ENCODE results near the gene CERKL.
"Not testable (repeated sequence)": the region's sequence is repeated elsewhere in the genome, so short reads cannot be mapped to it uniquely, and the experiment has no call there.

CERKL gene, protein sequence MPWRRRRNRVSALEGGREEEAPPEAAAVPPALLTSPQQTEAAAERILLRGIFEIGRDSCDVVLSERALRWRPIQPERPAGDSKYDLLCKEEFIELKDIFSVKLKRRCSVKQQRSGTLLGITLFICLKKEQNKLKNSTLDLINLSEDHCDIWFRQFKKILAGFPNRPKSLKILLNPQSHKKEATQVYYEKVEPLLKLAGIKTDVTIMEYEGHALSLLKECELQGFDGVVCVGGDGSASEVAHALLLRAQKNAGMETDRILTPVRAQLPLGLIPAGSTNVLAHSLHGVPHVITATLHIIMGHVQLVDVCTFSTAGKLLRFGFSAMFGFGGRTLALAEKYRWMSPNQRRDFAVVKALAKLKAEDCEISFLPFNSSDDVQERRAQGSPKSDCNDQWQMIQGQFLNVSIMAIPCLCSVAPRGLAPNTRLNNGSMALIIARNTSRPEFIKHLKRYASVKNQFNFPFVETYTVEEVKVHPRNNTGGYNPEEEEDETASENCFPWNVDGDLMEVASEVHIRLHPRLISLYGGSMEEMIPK

GRCh38 chr2:181656450-181657291 is at the start of gene CERKL:
CERKL (minus strand) TSS chr2:181657105; CDS start chr2:181657006, 99 bp downstream.
- peak; percentile 68 for DNase-seq

GRCh38 chr2:181702519-181702918 is 45.6 kb upstream of the CERKL start:
- not testable (repeated sequence) for DNase-seq

GRCh38 chr2:181698223-181698622 is 41.3 kb upstream of the CERKL start:
- no peak for DNase-seq

- no peak for DNase-seq
These were observed 40.7 kb upstream of the CERKL start for GRCh38 chr2:181697571-181697970.

DNA sequence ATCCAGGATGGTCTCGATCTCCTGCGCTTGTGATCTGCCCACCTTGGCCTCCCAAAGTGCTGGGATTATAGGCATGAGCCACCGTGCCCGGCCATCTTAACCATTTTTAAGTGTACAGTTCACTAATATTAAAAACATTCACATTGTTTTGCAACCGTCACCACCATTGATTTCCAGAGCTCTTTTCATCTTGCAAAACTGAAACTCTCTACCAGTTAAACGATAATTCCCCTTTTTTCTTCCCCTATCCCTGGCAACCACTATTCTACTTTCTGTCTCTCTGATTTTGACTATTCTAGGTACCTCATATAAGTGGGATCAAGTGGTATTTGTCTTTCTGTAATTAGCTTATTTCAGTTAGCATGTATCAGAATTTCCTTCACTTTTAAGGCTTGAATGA is 40.2 kb upstream of the CERKL start:
- no peak for DNase-seq

DNA sequence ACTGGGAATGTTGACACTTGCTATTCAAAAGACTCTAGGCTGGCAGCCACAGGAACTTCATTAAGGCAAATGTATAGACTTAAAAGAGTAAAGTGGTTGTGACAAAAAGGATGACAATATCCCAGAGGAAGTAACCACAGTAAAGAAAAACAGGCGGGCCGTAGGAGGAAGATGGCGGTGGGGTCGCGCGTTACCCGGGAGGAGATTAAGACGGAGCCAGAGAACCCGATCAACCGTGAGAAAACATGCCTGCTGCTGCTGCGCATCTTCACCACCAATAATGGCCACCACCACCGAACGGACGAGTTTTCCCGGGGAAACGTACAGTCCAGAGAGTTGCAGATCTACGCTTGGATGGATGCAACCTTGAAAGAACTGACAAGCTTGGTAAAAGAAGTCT is 37.4 kb upstream of the CERKL start:
- DNase-seq: no peak

- no peak for DNase-seq
These were observed 34.0 kb upstream of the CERKL start for GRCh38 chr2:181690860-181691259.

DNA sequence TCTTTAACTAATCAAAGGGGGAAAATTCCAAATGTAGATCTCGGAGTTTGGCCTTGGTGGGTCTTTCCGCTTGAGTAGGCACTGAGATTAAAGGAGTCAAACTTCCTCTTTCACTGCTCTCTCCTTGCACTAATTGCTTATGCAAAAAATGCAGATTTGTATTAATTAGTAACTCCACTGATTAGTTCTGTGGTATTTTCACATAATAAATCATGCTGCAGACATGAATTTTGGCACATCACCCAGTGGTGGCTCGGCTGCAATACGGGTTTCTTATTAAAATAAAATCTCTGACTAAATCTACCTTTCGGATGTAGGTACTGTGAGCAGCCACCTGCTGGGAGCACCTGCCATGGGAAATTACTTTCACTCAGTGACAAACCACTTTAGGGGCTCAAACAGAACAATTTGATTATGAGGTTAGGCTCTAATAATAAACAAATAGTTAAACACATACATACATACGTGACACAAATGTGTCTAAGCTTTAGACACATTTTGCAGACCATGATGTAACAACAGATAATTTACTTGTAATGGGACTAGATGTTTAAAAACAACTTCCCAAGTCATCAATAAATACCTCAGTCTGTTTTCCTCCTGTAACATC is 29.8 kb upstream of the CERKL start:
- no peak for DNase-seq

DNA sequence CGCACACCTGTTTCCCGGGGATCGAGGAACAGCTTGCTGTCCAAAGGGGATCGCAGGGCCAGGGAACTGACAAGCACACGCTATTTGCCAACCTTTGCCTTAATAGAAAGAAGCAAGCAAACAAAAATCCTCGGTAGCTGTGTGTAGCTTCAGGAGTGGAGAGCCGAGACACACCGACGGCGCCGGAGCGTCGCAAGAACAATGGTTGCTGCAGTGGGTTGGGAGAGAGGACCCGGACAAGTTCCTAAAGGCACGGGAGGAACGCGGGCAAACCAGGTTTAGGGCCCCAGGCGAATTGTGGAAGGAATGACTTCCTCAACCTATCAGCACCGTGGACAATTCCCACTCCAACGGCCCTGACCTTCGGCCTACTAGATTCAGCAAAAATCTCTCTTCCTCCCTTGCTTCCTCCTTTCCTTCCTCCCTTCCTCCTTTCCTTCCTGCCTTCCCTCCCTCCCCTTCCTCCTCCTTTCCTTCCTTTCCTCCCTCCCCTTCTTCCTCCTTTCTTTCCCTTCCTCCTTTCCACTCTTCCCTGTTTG is 28.3 kb upstream of the CERKL start:
- DNase-seq: no peak

DNA sequence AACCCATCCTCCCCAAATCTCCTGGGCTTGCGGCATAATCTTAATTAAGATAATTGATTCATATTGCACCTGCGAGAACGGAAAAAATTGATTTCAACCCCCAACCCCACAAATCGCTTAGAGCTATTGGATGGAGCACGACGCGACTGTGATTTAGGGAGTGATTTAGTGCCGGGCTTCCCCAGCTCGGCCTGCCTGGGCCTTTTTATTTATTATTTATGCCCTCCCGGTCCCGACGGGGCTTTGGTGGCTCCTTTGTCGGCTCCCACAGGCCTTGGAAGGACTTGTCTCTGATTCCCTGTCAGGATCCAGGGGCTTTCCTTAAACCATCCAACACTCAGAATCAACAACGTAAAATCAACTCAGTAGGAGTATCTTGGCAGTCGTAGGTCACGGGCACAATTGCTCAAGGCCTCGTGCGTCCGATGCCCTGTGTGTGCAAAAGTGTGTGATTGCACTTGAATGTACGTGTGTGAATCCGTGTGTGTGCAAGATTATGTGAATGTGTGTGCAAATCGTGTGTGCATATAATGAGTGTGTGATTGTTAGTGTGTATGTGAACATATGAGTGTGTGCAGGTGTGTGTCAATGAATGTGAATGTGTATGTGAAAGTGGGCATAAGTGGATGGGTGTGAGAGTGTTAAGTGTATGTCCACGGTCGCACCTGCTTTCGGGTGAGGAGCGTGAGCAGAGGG is 27.7 kb upstream of the CERKL start:
- no peak for DNase-seq

GRCh38 chr2:181683518-181684453 is 26.9 kb upstream of the CERKL start:
- peak; percentile 46 for DNase-seq

- no peak for DNase-seq
These were observed 26.1 kb upstream of the CERKL start for GRCh38 chr2:181682795-181683517.

- no peak for DNase-seq
These were observed 25.3 kb upstream of the CERKL start for GRCh38 chr2:181682026-181682789.

DNA sequence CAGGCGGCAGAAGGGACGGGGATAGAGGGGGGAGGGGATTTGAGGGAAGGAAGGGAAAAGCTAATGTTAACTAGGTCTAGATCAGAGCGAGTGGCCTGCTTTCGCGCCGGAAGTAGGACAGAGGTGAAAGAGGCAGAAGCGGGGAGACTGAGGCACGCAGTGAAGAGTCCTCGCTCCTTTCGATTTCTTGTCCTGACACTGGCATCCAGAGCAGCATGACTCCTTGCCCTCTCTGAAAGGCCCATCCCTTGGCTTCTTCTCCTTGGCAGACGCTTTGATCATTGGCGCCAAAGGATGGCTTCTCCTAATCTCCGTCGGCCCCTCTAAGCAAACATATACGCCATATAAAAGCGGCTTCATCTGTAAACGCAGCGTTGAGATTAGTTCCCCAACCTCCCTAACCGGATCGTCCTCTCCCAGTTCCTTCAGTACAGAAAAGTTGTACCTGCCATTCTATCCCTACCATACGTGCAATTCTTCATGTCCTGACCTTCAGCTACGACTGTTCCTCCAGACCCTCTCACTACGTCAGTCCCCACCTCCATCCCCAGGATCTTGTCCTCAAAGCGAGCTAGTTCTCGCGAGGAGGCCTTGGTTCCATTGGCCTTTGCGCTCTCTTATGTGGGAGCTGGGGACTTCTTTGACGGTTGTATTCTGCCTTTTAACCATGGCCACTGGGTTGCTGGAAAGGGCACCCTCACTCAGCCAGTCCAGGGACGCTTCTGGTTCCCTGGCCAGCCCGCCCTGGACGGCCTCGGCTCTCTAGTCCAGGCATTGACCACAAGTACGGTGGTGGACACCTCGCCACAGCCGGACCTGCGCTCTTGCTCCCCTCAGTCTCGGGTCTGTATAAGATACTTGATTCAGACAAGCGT is 24.3 kb upstream of the CERKL start:
- no peak for DNase-seq

- DNase-seq: peak; percentile 85
These were observed 23.4 kb upstream of the CERKL start, which contains the start of gene NEUROD1 for GRCh38 chr2:181680055-181680936. NEUROD1 (minus strand) TSS chr2:181680517; CDS start chr2:181678860, 1,657 bp downstream.

DNA sequence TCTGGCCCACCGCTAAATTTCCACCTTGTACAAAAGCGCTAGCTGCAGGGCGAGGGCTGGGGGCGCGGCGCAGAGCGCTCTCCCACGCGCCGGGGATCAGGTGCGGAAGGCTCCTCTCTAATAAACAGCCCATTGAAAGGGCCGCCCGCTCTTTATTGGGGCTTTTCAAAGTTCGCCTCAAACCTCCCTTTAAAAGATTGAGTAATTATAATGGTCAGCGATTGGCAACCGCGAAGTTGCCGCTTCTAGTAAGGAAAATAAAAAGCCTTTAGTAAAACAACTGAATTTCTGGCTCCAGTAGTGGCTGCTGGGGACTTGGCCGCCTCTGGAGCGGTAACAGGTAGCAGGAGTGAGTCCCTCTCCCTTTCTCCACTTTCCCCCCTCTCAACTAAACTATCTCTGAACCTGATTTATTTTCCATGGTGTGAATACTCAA is 22.7 kb upstream of the CERKL start:
- no peak for DNase-seq

- no peak for DNase-seq
These were observed 22.1 kb upstream of the CERKL start for GRCh38 chr2:181678861-181679543.
